ENCODE data around the gene ZNF697. TPM values are rescaled to one million over a fixed set of nuclear protein-coding genes. Genes with fewer than 3 reads are reported as not detected.
A peak's percentile ranks its signal among the peaks of the same experiment; 100 is the strongest.

The ZNF697 gene
- total RNA-seq, 1 experiment from 2014 or later = 17.4 TPM

DNA sequence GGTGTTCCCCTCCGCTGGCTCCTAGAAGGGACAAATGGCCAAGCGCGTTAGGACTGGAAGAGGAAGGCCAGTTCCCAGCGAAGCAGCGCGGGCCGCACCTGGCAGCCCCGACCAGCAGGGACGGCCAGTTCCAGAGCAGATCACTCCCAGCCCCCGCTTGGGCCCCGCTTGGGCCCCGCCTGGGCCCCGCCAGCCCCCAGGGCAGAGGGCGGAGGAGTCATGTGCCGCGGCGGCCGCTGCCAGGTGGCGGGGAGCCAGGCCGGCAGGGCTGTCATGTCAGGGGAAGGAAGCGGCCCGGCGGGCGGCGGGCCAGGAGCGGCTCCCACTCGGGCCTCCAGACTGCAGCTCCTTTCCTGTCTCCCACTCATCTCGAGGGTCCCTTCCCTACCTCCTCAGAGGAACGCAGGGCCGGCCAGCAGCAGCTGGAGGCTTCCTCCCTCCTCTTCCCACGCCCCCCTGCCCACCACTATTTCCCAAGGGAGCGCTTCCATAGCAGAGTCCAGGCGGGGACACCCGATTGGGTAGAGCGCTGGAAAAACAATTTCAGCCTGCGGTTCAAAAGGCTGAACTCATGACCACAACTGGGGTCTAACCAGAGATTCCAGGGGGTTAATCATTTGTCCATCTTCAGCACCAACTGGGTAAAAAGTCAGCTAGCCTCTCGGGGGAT lies 16.5 kb downstream of the ZNF697 start:
- Histone ChIP-seq H4K91ac (ENCODE audit: insufficient read length, low read depth, low read length) (no peak overlapping the region), H3K23ac (ENCODE audit: insufficient read length, low read depth, low read length) (no peak overlapping the region), H3K27me3 (ENCODE audit: insufficient read depth, low read length) (no peaks in the 10 kb centered on the region), H2BK20ac (ENCODE audit: low read depth, low read length, poor library complexity, severe bottlenecking) (no peak overlapping the region), H4K5ac (ENCODE audit: insufficient read length, low read depth, low read length) (no peak overlapping the region), H3K9ac (ENCODE audit: extremely low read depth, insufficient read length, low read length) (no peak overlapping the region), H3K4ac (ENCODE audit: low read depth, low read length) (no peak overlapping the region), H4K8ac (replicated peaks; ENCODE audit: insufficient read length, low read depth, low read length) (no peak overlapping the region), H3K79me2 (ENCODE audit: insufficient read depth, low read length) (peaks cover 2% of the 10 kb centered on the region; the same call in 1 of the 2 replicates), H3K18ac (ENCODE audit: insufficient read length, low read depth, low read length) (no peak overlapping the region), H2BK120ac (ENCODE audit: low read depth, low read length, poor library complexity, severe bottlenecking) (no peak overlapping the region), H3K79me1 (ENCODE audit: insufficient read depth, low read depth, low read length, poor library complexity, severe bottlenecking) (no peaks in the 10 kb centered on the region), H2AFZ (ENCODE audit: low read length) (no peak overlapping the region), H2BK5ac (ENCODE audit: insufficient read length, low read length) (no peak overlapping the region), H2BK12ac (ENCODE audit: insufficient read length, low read depth, low read length) (no peak overlapping the region), H4K20me1 (ENCODE audit: control insufficient read depth, insufficient read depth, insufficient read length) (peaks cover 2% of the 10 kb centered on the region), H3K27ac (ENCODE audit: insufficient read length, low read depth, low read length) (no peak overlapping the region), H3K23me2 (ENCODE audit: insufficient read length, low read depth, low read length, poor library complexity, severe bottlenecking) (no peaks in the 10 kb centered on the region), H2BK15ac (ENCODE audit: low read depth, low read length) (no peak overlapping the region), H3K9me3 (ENCODE audit: control insufficient read depth, low read depth, low read length) (no peaks in the 10 kb centered on the region), H3K4me1 (ENCODE audit: insufficient read depth, low read length) (peaks cover 5% of the 10 kb centered on the region; the same call in 1 of the 2 replicates), H3K4me2 (ENCODE audit: insufficient read depth, insufficient read length, low read length) (peak overlapping the region; percentile 5), H3K56ac (ENCODE audit: insufficient read length, low read depth, low read length) (no peak overlapping the region), H3K14ac (ENCODE audit: insufficient read depth, low read length) (peak overlapping the region; percentile 61; the same call in 1 of the 2 replicates), H2AK5ac (ENCODE audit: insufficient read length, low read length) (no peak overlapping the region), H3T11ph (ENCODE audit: low read length) (no peak overlapping the region)
- H3K36me3 Mint-ChIP-seq (ENCODE audit: insufficient read depth in 1 of 3, low read depth in 3 of 3) = peaks cover 0 to 4% (median 0%) of the 10 kb centered on the region in 3 experiments; a peak in 2 of 7 replicates
- no peaks in the 10 kb centered on the region for H3K27me3 Mint-ChIP-seq (ENCODE audit: low read depth)
- peak overlapping the region in 1 of 3 experiments; percentile 69; a peak in 2 of 7 replicates for H3K27ac Mint-ChIP-seq
- no peaks in the 10 kb centered on the region for H3K9me3 Mint-ChIP-seq
- peaks cover 16 to 19% of the 10 kb centered on the region in 2 experiments for H3K4me1 Mint-ChIP-seq
- peak; percentile 68 for DNase-seq
- WGBS (ENCODE audit: extremely low coverage, insufficient read length, low lambda C conversion rate) = no CpG with 5 or more reads among the region's 37 CpGs
- no peak overlapping the region for H3K4me3 Mint-ChIP-seq
- TF ChIP-seq, protein P1, sequence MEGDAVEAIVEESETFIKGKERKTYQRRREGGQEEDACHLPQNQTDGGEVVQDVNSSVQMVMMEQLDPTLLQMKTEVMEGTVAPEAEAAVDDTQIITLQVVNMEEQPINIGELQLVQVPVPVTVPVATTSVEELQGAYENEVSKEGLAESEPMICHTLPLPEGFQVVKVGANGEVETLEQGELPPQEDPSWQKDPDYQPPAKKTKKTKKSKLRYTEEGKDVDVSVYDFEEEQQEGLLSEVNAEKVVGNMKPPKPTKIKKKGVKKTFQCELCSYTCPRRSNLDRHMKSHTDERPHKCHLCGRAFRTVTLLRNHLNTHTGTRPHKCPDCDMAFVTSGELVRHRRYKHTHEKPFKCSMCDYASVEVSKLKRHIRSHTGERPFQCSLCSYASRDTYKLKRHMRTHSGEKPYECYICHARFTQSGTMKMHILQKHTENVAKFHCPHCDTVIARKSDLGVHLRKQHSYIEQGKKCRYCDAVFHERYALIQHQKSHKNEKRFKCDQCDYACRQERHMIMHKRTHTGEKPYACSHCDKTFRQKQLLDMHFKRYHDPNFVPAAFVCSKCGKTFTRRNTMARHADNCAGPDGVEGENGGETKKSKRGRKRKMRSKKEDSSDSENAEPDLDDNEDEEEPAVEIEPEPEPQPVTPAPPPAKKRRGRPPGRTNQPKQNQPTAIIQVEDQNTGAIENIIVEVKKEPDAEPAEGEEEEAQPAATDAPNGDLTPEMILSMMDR (conservative IDR thresholded peaks at IDR 0.05) = no peak

Data from H9 (cell line).